Ovary (tissue), 9 donors: ENCODE data around the gene TRIP13. TPM values are rescaled to one million over a fixed set of nuclear protein-coding genes. Genes with fewer than 3 reads are reported as not detected.

Source experiments
- DNase-seq, 5 donors: peaks; one replicate each; pipeline ENCODE4 v3.0.0-alpha.2; 2019 to 2020
- H3K27ac ChIP-seq, 2 donors: fragments of 200-600 bp; one replicate each; pipeline versions ENCODE4 v1.5.1 to v1.8.0; 2019 to 2022
- H3K27me3 ChIP-seq: fragments of 200-600 bp; one replicate; pipeline ENCODE4 v1.8.0; 2022
- H3K36me3 ChIP-seq: fragments of 200-600 bp; sonication (generic); one replicate; pipeline ENCODE4 v1.5.1; 2019
- H3K4me1 ChIP-seq: one replicate; pipeline ENCODE4 v1.8.1; 2013; ENCODE audit warnings: mild to moderate bottlenecking, moderate library complexity; ENCODE audit not compliant: insufficient read depth
- H3K4me3 ChIP-seq: fragments of 200-600 bp; sonication (generic); one replicate; pipeline ENCODE4 v1.5.1; 2017
- H3K9me3 ChIP-seq, 2 donors: fragments of 200-600 bp in 1 of 2; sonication (generic) in 1 of 2; one replicate each; pipeline versions ENCODE4 v1.5.1 to v1.8.1; 2013 to 2019; ENCODE audit warnings: mild to moderate bottlenecking in 1 of 2, moderate library complexity in 1 of 2
- CTCF ChIP-seq, 3 donors: fragments of 450-650 bp in 2 of 3; fragments of 200-600 bp in 1 of 3; IDR thresholded peaks; one replicate each; pipeline versions ENCODE4 v1.5.1 to v1.8.0; 2016 to 2022; ENCODE audit warnings: antibody characterized with exemption in 3 of 3, mild to moderate bottlenecking in 1 of 3
- EP300 ChIP-seq: sonication (generic); formaldehyde crosslinking; IDR thresholded peaks from one replicate; pipeline ENCODE4 v1.6.1; 2017; ENCODE audit warnings: antibody characterized with exemption
- POLR2A ChIP-seq: fragments of 450-650 bp; IDR thresholded peaks from one replicate; pipeline ENCODE4 v1.6.1; 2017; ENCODE audit warnings: antibody characterized with exemption, mild to moderate bottlenecking, moderate library complexity
- WGBS, 3 donors: extraction: QIAGEN DNeasy Blood & Tissue Kit in 1 of 3; methylation state at CpG; one replicate each; pipeline versions ENCODE4 v1.1.5 to v1.1.7; 2013 to 2017; 5-methylcytosine and 5-hydroxymethylcytosine counted together
- intact Hi-C, 4 donors: fragments of 100-400 bp; cut with DNase I; formaldehyde crosslinking; loops; one replicate each; pipeline versions ENCODE4 v1.11.0 to v1.15.1; 2022 to 2023
- polyA plus RNA-seq, 2 donors: library from polyadenylated mRNA; stranded (reverse); fragments of 200-250 nt in 1 of 2; fragments of 350-450 nt in 1 of 2; fragmentation: Illumina TruSeq in 1 of 2; extraction: RNeasy Lipid Tissue Mini Kit (QIAGEN cat#74804) in 1 of 2; gene quantifications; one replicate each; pipeline ENCODE4 v1.2.3, GENCODE V29; 2013 to 2014
- total RNA-seq, 7 donors: library from RNA; depleted of rRNA in 2 of 7; stranded (reverse); fragments of >200 nt in 2 of 7; fragmentation: NEBNext Ultra II Directional in 3 of 7; extraction: Animal tissue kit (Norgen Biotek cat#: 25700) in 3 of 7; gene quantifications; one replicate each; pipeline versions ENCODE4 v1.1.0 to v1.2.4, GENCODE V29; 2016 to 2023
- donor health status: DM: no; HTN: no; CAD: no; lungs with moderate emphysema.
- donor health status: DM: no; HTN: no; CAD: no.
- donor health status: Bipolar disorder and iron deficiency.
- donor health status: DM: yes; HTN: yes; CAD: no.
- donor health status: DM: no; HTN: no; CAD: no.
- donor health status: DM: yes; HTN: yes; CAD: no.

The TRIP13 gene
- total and polyA plus RNA-seq, 9 donors, result 1.3 to 3.9 (median 2.0) TPM

GRCh38 chr5:956941-957747 is 64.5 kb downstream of the TRIP13 start:
- DNase-seq, result peak in 1 of 5 donors; percentile 60
- H3K27me3 ChIP-seq, result no peaks in the 10 kb centered on the region
- peaks cover 12% of the 10 kb centered on the region for H3K4me1 ChIP-seq
- no peaks in the 10 kb centered on the region for H3K36me3 ChIP-seq
- intact Hi-C loops, result no loop called here
- H3K27ac ChIP-seq, result no peak overlapping the region
- WGBS, 3 donors, result 19 to 30% (median 21%) methylated on average over 24 to 26 of the region's 26 CpGs
- no peak for TF ChIP-seq CTCF (IDR thresholded peaks at IDR 0.05)
- no peak for TF ChIP-seq EP300
- TF ChIP-seq POLR2A, result no peak
- H3K9me3 ChIP-seq, result no peaks in the 10 kb centered on the region
- H3K4me3 ChIP-seq, result no peak overlapping the region

DNA sequence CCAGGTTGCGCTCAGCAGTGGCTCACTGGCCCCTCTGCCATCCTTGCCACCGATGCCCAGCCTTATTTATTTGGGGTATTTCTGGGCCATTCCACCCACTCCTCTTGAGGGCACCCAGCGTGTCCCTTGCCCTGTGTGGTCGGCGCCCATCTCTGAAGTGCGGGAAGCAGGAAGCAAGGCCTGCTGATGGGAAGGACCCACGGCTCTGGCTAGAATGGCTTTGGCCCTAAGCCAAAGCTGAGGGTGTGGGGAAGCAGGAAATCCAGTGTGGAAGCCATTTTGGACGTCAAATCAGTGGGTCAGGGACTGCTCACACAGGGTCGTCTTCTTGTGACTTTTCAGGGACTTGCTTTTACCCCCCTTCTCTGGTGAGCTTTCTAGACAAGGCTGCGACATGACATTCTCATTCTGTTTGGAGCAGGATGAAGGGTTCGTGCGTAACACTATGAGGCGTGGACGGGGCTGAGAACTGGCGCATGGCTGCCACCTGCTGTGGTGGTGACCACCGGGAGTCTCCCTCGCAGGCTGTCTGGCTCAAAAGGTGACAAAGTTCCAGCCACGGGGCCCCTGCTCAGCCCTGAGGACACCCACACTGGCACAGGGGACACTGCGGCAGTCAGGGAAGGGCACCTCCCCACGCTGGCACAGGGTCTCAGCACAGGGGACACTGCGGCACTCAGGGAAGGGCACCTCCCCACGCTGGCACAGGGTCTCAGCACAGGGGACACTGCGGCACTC is 65.2 kb downstream of the TRIP13 start:
- Histone ChIP-seq H3K27me3 (no peaks in the 10 kb centered on the region), H3K4me3 (no peak overlapping the region), H3K4me1 (peaks cover 12% of the 10 kb centered on the region), H3K9me3 (no peaks in the 10 kb centered on the region), H3K27ac (no peak overlapping the region), H3K36me3 (no peaks in the 10 kb centered on the region)
- TF ChIP-seq POLR2A, result no peak
- no peak for TF ChIP-seq EP300
- no peak for TF ChIP-seq CTCF (IDR thresholded peaks at IDR 0.05)
- WGBS, 3 donors, result 81 to 82% (median 82%) methylated on average over 23 of the region's 23 CpGs
- intact Hi-C loops, result no loop called here
- DNase-seq, result no peak

DNA sequence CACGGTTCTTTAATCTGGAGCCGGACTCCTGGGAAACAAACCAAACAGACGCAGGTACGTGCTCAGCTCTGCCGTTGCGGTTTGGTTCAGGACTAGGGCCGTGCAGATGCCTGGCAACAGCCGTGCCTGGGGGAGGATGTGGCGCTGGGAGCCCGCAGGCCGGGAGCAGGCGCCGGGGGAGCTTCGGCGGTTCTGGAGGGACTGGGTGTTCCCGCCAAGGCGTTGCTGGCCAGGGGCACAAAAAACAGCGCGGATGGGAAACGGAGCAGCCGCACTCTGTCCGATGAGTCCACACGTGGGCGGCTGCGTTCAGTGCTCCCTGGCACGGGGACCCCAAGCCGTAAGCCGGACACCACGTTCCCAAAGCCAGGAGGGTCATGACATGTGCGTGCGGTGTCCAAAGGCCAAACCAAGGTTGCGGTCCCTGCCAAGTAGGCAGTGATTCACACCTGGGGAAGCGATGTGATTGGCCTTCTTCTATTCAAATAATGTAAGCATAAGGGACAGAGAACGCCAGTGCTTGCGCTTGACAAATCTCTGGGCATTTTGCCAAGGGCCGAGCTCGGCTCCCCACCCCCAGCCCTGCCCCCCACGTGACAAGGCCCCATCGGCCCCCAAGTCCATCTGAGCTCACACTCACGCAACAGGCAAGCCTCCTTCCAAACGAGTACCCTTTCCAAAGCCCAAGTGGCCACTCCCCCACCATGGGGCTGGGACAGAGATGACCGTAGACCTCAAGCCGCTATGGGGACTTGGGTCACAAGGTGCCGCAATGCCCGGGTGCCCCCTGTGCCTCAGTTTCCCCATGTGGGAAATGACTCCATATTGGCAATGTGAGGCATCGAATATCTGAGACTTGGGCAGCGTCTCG is 66.3 kb downstream of the TRIP13 start:
- intact Hi-C loops, result no loop called here
- H3K4me1 ChIP-seq, result peaks cover 19% of the 10 kb centered on the region
- no peaks in the 10 kb centered on the region for H3K9me3 ChIP-seq
- whole genome bisulfite sequencing, 3 donors, result 62 to 73% (median 69%) methylated on average over 46 to 48 of the region's 48 CpGs
- no peaks in the 10 kb centered on the region for H3K27me3 ChIP-seq
- H3K4me3 ChIP-seq, result no peak overlapping the region
- H3K36me3 ChIP-seq, result no peaks in the 10 kb centered on the region
- DNase-seq, result peak in 4 of 5 donors; percentile 40 to 85 (median 70)
- TF ChIP-seq CTCF (IDR thresholded peaks at IDR 0.05), result no peak
- no peak for TF ChIP-seq EP300
- TF ChIP-seq POLR2A, result no peak
- no peak overlapping the region for H3K27ac ChIP-seq
